ENCODE data around the gene HSPD1. TPM values are rescaled to one million over a fixed set of nuclear protein-coding genes. Genes with fewer than 3 reads are reported as not detected.

Gene HSPD1
- total and polyA plus RNA-seq, 9 of the 15 experiments (the other 6 are each of a cell fraction or from before 2014, with no cell fraction given) = 398 to 1,014 (median 622) TPM

GRCh38 chr2:197453123-197453913 is 46.3 kb downstream of the HSPD1 start, which contains the start of gene COQ10B (continued):
- TF ChIP-seq MIER1 (IDR thresholded peaks at IDR 0.05; ENCODE audit: low read depth) = 0 out of 2 replicates have a peak, but pooled peaks have one; percentile 20
- TF ChIP-seq KAT7 (CRISPR knock-in tag; IDR thresholded peaks at IDR 0.05; ENCODE audit: borderline replicate concordance) = no peak
- TF ChIP-seq ZBTB49 (CRISPR knock-in tag; IDR thresholded peaks at IDR 0.05; ENCODE audit: borderline replicate concordance) = peak; percentile 82; the same call in 1 of the 2 replicates
- TF ChIP-seq PPARD (CRISPR knock-in tag; IDR thresholded peaks at IDR 0.05) = no peak
- TF ChIP-seq ZEB2 (IDR thresholded peaks at IDR 0.05) = 0 out of 2 replicates have a peak, but pooled peaks have one; percentile 31
- peak; percentile 80 for TF ChIP-seq HMBOX1 (IDR thresholded peaks at IDR 0.05)
- no peak for TF ChIP-seq FOXP4 (CRISPR knock-in tag; IDR thresholded peaks at IDR 0.05; ENCODE audit: borderline replicate concordance)
- no peak for TF ChIP-seq PBX2 (CRISPR knock-in tag; IDR thresholded peaks at IDR 0.05; ENCODE audit: low read depth)
- no peak for TF ChIP-seq PBX2 (tag; conservative IDR thresholded peaks at IDR 0.05; ENCODE audit: low read depth)
- no peak for TF ChIP-seq NCOA2 (IDR thresholded peaks at IDR 0.05; ENCODE audit: partially characterized antibody in 2 of 2)
- no peak for TF ChIP-seq ZC3H11A (IDR thresholded peaks at IDR 0.05; ENCODE audit: low read depth, low read length)
- TF ChIP-seq STAT6 (CRISPR knock-in tag; IDR thresholded peaks at IDR 0.05) = 0 out of 2 replicates have a peak, but pooled peaks have one; percentile 61
- TF ChIP-seq CHD2 (IDR thresholded peaks at IDR 0.05; ENCODE audit: low read depth, low read length) = peak; percentile 51
- TF ChIP-seq ETV6 (IDR thresholded peaks at IDR 0.05; ENCODE audit: borderline replicate concordance in 1 of 2, low read depth in 2 of 2, low read length in 1 of 2) = no peak
- no peak for TF ChIP-seq ETV6 (CRISPR knock-in tag; IDR thresholded peaks at IDR 0.05; ENCODE audit: borderline replicate concordance)
- peak; percentile 65; the same call in 1 of the 2 replicates for TF ChIP-seq ELF2 (CRISPR knock-in tag; IDR thresholded peaks at IDR 0.05)

All from K562 (cell line).